Bronchial epithelial cell (primary cell): ENCODE measurements around the gene ANKRD65. TPM values are rescaled to one million over a fixed set of nuclear protein-coding genes. Genes with fewer than 3 reads are reported as not detected.
A peak's percentile ranks its signal among the peaks of the same experiment; 100 is the strongest.

ENCODE experiments used
- DNase-seq: peaks from one replicate; pipeline ENCODE4 v3.0.0-alpha.2; 2010; ENCODE audit warnings: low read depth
- FAIRE-seq: peaks from 2 replicates; lab custom pipeline; 2011; peaks lifted over from hg19 to GRCh38; lab: Jason Lieb, UNC
- H3K27me3 ChIP-seq: 2 replicates; pipeline ENCODE4 v1.5.1; 2011; ENCODE audit warnings: low read length; ENCODE audit not compliant: control insufficient read depth, insufficient read depth
- H3K36me3 ChIP-seq: 2 replicates; pipeline ENCODE4 v1.5.1; 2011; ENCODE audit warnings: low read length; ENCODE audit not compliant: control insufficient read depth, insufficient read depth
- H3K4me3 ChIP-seq: 2 replicates; pipeline ENCODE4 v1.5.1; 2011; ENCODE audit warnings: mild to moderate bottlenecking, low read depth, low read length, control low read depth
- total RNA-seq: library from RNA; depleted of rRNA; stranded (reverse); fragments of >200 nt; gene quantifications from 2 replicates; pipeline ENCODE4 v1.2.1, GENCODE V29; 2014
- TF ChIP-seq, protein P1 (sequence below): IDR thresholded peaks from 2 replicates; pipeline ENCODE4 v1.5.1; 2011; ENCODE audit warnings: mild to moderate bottlenecking, moderate library complexity, low read length, control low read depth, inconsistent platforms; ENCODE audit not compliant: insufficient read depth, severe bottlenecking

ANKRD65 gene
- total RNA-seq, 1 donor from 2014 or later, result 5.3 TPM

- Histone ChIP-seq H3K36me3 (peaks cover 30% of the 10 kb centered on the region), H3K27me3 (no peaks in the 10 kb centered on the region), H3K4me3 (no peak overlapping the region)
- TF ChIP-seq, protein P1, sequence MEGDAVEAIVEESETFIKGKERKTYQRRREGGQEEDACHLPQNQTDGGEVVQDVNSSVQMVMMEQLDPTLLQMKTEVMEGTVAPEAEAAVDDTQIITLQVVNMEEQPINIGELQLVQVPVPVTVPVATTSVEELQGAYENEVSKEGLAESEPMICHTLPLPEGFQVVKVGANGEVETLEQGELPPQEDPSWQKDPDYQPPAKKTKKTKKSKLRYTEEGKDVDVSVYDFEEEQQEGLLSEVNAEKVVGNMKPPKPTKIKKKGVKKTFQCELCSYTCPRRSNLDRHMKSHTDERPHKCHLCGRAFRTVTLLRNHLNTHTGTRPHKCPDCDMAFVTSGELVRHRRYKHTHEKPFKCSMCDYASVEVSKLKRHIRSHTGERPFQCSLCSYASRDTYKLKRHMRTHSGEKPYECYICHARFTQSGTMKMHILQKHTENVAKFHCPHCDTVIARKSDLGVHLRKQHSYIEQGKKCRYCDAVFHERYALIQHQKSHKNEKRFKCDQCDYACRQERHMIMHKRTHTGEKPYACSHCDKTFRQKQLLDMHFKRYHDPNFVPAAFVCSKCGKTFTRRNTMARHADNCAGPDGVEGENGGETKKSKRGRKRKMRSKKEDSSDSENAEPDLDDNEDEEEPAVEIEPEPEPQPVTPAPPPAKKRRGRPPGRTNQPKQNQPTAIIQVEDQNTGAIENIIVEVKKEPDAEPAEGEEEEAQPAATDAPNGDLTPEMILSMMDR, result peak; percentile 75
- peak; percentile 81 for DNase-seq
- FAIRE-seq, result peak; percentile 23
These were observed 18.8 kb downstream of the ANKRD65 start for GRCh38 chr1:1402072-1402900.

GRCh38 chr1:1401457-1402010, 19.5 kb downstream of the ANKRD65 start:
- FAIRE-seq (no peak), DNase-seq (no peak)
- Histone ChIP-seq H3K27me3 (no peaks in the 10 kb centered on the region), H3K4me3 (no peak overlapping the region), H3K36me3 (peaks cover 34% of the 10 kb centered on the region)
- TF ChIP-seq, protein P1, result no peak

DNA sequence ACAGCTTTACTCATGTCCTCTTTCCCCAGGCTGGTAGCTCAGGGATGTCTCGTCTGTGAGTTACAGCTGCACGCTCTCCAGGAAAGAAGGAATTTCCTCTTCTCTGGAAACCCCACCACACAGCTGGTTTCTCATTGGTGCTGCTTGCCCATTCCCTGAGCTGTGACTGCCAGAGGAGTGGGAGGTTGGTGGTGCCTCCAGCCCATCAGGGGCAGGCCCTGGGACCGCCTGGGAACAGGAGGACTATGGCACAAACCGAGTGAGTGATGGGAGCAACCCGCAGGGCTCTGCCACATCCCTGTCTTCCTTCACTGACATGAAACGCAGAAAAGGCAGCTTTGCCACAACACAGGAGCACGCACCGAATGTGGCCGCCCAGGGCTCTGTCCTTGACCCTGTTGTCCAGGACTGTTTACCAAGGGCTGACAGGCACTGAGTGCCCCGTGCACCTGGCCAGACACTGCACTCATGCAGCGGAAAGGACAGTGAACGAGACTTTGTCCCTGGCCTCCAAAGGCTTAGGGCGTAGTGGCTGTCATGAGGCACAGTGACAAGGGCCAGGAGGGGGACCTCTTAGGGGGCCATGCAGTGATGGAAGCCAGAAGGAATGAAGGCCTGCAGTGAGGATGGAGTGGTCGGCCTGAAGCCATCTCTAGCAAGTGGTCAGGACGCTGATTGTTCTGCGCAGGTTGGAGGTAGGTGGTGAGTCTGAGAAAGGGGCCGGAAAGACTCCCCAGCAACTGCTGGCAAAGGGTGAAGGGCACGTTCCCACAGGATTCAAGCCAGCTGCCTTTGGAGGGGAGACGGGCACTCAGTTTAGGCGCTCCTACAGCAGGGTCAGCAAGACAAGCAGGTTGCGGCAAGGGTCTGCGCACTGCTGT, 20.3 kb downstream of the ANKRD65 start:
- peak overlapping the region; percentile 92 for H3K4me3 ChIP-seq
- TF ChIP-seq, protein P1, result no peak
- no peaks in the 10 kb centered on the region for H3K27me3 ChIP-seq
- DNase-seq (no peak), FAIRE-seq (no peak)
- H3K36me3 ChIP-seq, result peaks cover 34% of the 10 kb centered on the region

DNA sequence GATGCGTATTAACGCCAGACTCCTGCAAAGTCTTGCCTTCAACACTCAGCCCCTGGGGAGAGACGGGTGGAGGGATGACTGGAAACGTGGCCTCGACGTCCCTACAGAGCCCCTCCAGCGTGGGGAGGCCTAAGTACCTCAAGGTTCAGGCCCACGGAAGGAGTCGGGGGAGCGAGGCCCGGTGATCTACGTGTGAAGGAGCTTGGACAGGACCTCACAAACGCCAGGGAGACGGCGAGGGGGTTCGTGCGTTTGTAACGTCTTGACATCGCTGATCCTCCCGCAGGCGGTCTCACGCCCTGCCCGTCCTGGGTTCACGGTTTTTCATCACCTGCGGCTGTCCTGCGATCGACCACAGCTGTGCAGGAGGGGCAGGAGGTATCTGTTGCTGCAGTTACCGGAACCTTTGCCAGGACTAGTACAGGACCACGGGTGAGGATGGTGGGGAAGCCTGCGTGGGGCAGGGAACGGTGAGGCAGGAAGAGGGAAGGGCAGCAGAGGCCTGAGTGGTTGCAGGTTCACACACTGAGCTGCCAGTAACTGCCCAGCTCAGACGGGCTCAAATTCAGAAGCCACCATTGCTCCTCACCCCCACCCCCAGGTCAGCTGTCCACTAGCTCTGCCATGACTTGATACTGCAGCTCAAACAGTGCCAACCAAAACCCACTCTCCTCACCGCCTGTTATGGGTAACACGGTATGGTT, 21.1 kb downstream of the ANKRD65 start:
- peaks cover 33% of the 10 kb centered on the region for H3K36me3 ChIP-seq
- no peak for DNase-seq

More for the DNA sequence above, 21.1 kb downstream of the ANKRD65 start:
- FAIRE-seq, result no peak
- TF ChIP-seq, protein P1, result no peak
- no peaks in the 10 kb centered on the region for H3K27me3 ChIP-seq
- H3K4me3 ChIP-seq, result peak overlapping the region; percentile 92
